HCT116 (cell line): Measurements from ENCODE around the gene SULT2B1. TPM values are rescaled to one million over a fixed set of nuclear protein-coding genes. Genes with fewer than 3 reads are reported as not detected.

Experiments used
- ATAC-seq: fragments of 200-7000 bp; cut with Tn5 transposase; 2 replicates; pipeline ENCODE4 v1.9.1; 2020; ENCODE audit warnings: mild to moderate bottlenecking, moderate library complexity
- BruUV-seq: library from RNA; stranded (reverse); fragments of 400-500 nt; replicated peaks from 2 replicates; lab custom pipeline; 2021; lab: Mats Ljungman, UMichigan
- CTCF ChIA-PET: fragments of 300-600 bp; sonication (Branson Sonifier 250); formaldehyde crosslinking; loops from one replicate; lab custom pipeline; 2021; ENCODE audit warnings: antibody characterized with exemption; lab: Charles Lee
- POLR2A ChIA-PET: fragments of 300-600, 350-600 bp; sonication (Branson Sonifier 250); formaldehyde crosslinking; loops from one replicate; lab custom pipeline; 2021; ENCODE audit warnings: antibody characterized with exemption; lab: Charles Lee
- RAD21 ChIA-PET, 2 experiments: fragments of 300-600 bp; sonication (Branson Sonifier 250); formaldehyde crosslinking; loops; one replicate each; lab custom pipeline; 2023; ENCODE audit warnings: low total read pairs in 2 of 2; ENCODE audit not compliant: uncharacterized antibody in 2 of 2, unreplicated experiment in 2 of 2, low non-redundant PET in 1 of 2; lab: Charles Lee
- DNase-seq: peaks from one replicate; pipeline ENCODE4 v3.0.0-alpha.2; 2010; ENCODE audit warnings: low read depth, low spot score
- H2AFZ ChIP-seq: fragments of 200-600 bp; shearing (Covaris generic), sonication (generic); 2 replicates; pipeline ENCODE4 v1.6.1; 2017; ENCODE audit warnings: low read depth, mixed run types, mixed read lengths, antibody characterized with exemption, low read length; ENCODE audit not compliant: poor library complexity, severe bottlenecking
- H3K27ac ChIP-seq: 2 replicates; pipeline ENCODE4 v1.5.1; 2012; ENCODE audit warnings: low read depth, low read length
- H3K27me3 ChIP-seq: fragments of 200-600 bp; sonication (generic); 2 replicates; pipeline ENCODE4 v1.6.1; 2016; ENCODE audit warnings: mixed run types, low read length, mixed read lengths; ENCODE audit not compliant: insufficient read depth
- H3K36me3 ChIP-seq, 2 experiments: fragments of 200-500 bp in 1 of 2; fragments of 200-600 bp in 1 of 2; sonication (Bioruptor generic) in 1 of 2; sonication (generic) in 1 of 2; 2 replicates each; pipeline versions ENCODE4 v1.5.1 to v1.6.1; 2014 to 2016; ENCODE audit warnings: low read length in 2 of 2, inconsistent platforms in 1 of 2, mixed read lengths in 1 of 2, mixed run types in 1 of 2; ENCODE audit not compliant: insufficient read depth in 2 of 2, control insufficient read depth in 1 of 2
- H3K4me1 ChIP-seq, 2 experiments: fragments of 200-600 bp in 1 of 2; sonication (generic) in 1 of 2; 2 replicates each; pipeline versions ENCODE4 v1.5.1 to v1.6.1; 2012 to 2017; ENCODE audit warnings: low read length in 2 of 2, inconsistent platforms in 1 of 2, mild to moderate bottlenecking in 1 of 2, mixed read lengths in 1 of 2, mixed run types in 1 of 2, moderate library complexity in 1 of 2; ENCODE audit not compliant: insufficient read depth in 2 of 2, control insufficient read depth in 1 of 2
- H3K4me2 ChIP-seq: fragments of 200-600 bp; sonication (generic); 2 replicates; pipeline ENCODE4 v1.6.1; 2017; ENCODE audit warnings: mixed run types, low read length, mixed read lengths
- H3K4me3 ChIP-seq, 2 experiments: fragments of 200-600 bp in 1 of 2; sonication (generic) in 1 of 2; replicated peaks in 1 of 2; 2 replicates each; pipeline ENCODE4 v1.5.1; 2011 to 2016; ENCODE audit warnings: low read length in 2 of 2, control low read depth in 1 of 2, low read depth in 1 of 2, mild to moderate bottlenecking in 1 of 2, mixed read lengths in 1 of 2, mixed run types in 1 of 2
- H3K79me2 ChIP-seq: fragments of 200-600 bp; sonication (generic); 2 replicates; pipeline ENCODE4 v1.6.1; 2017; ENCODE audit warnings: mild to moderate bottlenecking, mixed run types, low read length, moderate library complexity, mixed read lengths; ENCODE audit not compliant: insufficient read depth
- H3K9ac ChIP-seq: fragments of 200-600 bp; sonication (generic); 2 replicates; pipeline ENCODE4 v1.6.1; 2016; ENCODE audit warnings: low read length, mixed read lengths
- H3K9me2 ChIP-seq: fragments of 200-600 bp; sonication (generic), shearing (Covaris generic); 2 replicates; pipeline ENCODE4 v1.6.1; 2017; ENCODE audit warnings: mixed run types, mild to moderate bottlenecking, moderate library complexity; ENCODE audit not compliant: insufficient read depth
- H3K9me3 ChIP-seq, 2 experiments: fragments of 200-500 bp in 1 of 2; fragments of 200-600 bp in 1 of 2; sonication (Bioruptor generic) in 1 of 2; sonication (generic) in 1 of 2; 2 replicates each; pipeline ENCODE4 v1.6.1; 2014 to 2017; ENCODE audit warnings: low read length in 2 of 2, mixed read lengths in 2 of 2, inconsistent platforms in 1 of 2, low read depth in 1 of 2, mild to moderate bottlenecking in 1 of 2, mixed run types in 1 of 2, moderate library complexity in 1 of 2; ENCODE audit not compliant: control insufficient read depth in 1 of 2, insufficient read depth in 1 of 2
- H4K20me1 ChIP-seq: fragments of 200-600 bp; sonication (generic), shearing (Covaris generic); 2 replicates; pipeline ENCODE4 v1.6.1; 2017; ENCODE audit warnings: mixed run types, mild to moderate bottlenecking, moderate library complexity; ENCODE audit not compliant: insufficient read depth
- CBX3 ChIP-seq: IDR thresholded peaks from 2 replicates; pipeline ENCODE4 v1.6.1; 2012; ENCODE audit warnings: low read depth
- CEBPB ChIP-seq: IDR thresholded peaks from 2 replicates; pipeline ENCODE4 v1.6.1; 2012; ENCODE audit warnings: low read depth
- EGR1 ChIP-seq: IDR thresholded peaks from 2 replicates; pipeline ENCODE4 v1.6.1; 2012; ENCODE audit warnings: low read depth
- ELF1 ChIP-seq: IDR thresholded peaks from 2 replicates; pipeline ENCODE4 v1.6.1; 2012; ENCODE audit warnings: low read depth, borderline replicate concordance
- EZH2 ChIP-seq: fragments of 200-600 bp; sonication (generic); IDR thresholded peaks from 2 replicates; pipeline ENCODE4 v1.6.1; 2017; ENCODE audit warnings: antibody characterized with exemption, mixed run types
- FOSL1 ChIP-seq: IDR thresholded peaks from 2 replicates; pipeline ENCODE4 v1.6.1; 2012; ENCODE audit warnings: low read depth
- JUND ChIP-seq: IDR thresholded peaks from 2 replicates; pipeline ENCODE4 v1.6.1; 2012
- POLR2A ChIP-seq: IDR thresholded peaks from 2 replicates; pipeline ENCODE4 v1.7.0; 2011; ENCODE audit warnings: borderline replicate concordance; ENCODE audit not compliant: insufficient read depth, insufficient read length; ENCODE audit errors: extremely low read depth
- POLR2AphosphoS5 ChIP-seq: IDR thresholded peaks from 2 replicates; pipeline ENCODE4 v1.6.1; 2011; ENCODE audit warnings: mild to moderate bottlenecking, low read depth, low read length, moderate library complexity
- RAD21 ChIP-seq: IDR thresholded peaks from 2 replicates; pipeline ENCODE4 v1.6.1; 2012; ENCODE audit warnings: low read depth, mild to moderate bottlenecking
- SIN3A ChIP-seq: IDR thresholded peaks from 2 replicates; pipeline ENCODE4 v1.6.1; 2012; ENCODE audit warnings: low read depth
- SP1 ChIP-seq: IDR thresholded peaks from 2 replicates; pipeline ENCODE4 v1.6.1; 2012; ENCODE audit warnings: low read depth
- TCF7L2 ChIP-seq: IDR thresholded peaks from 2 replicates; pipeline ENCODE4 v1.7.0; 2011; ENCODE audit warnings: borderline replicate concordance, inconsistent platforms; ENCODE audit not compliant: insufficient read depth, insufficient read length; ENCODE audit errors: extremely low read depth
- YY1 ChIP-seq: IDR thresholded peaks from 2 replicates; pipeline ENCODE4 v1.6.1; 2011; ENCODE audit warnings: low read length, low read depth, moderate library complexity, mild to moderate bottlenecking; ENCODE audit not compliant: insufficient replicate concordance; ENCODE audit errors: extremely low read depth
- ZNF274 ChIP-seq: fragments of 200-500 bp; sonication (Bioruptor generic); IDR thresholded peaks from 2 replicates; pipeline ENCODE4 v1.6.1; 2014; ENCODE audit warnings: mild to moderate bottlenecking, low read depth, low read length, inconsistent platforms
- intact Hi-C: fragments of 100-400 bp; cut with micrococcal nuclease; formaldehyde crosslinking; loops from 2 replicates; pipeline ENCODE4 v1.10.0; 2022
- total RNA-seq: library from RNA; stranded (reverse); gene quantifications from one replicate; pipeline ENCODE4 v1.2.1, GENCODE V29; 2021; ENCODE audit not compliant: unreplicated experiment
- TF ChIP-seq, protein P1 (sequence below): IDR thresholded peaks from 2 replicates; pipeline ENCODE4 v1.6.1; 2012
- TF ChIP-seq, protein P2 (sequence below): IDR thresholded peaks from 2 replicates; pipeline ENCODE4 v1.6.1; 2012

SULT2B1 gene
- total RNA-seq, 1 experiment from 2014 or later = 4.8 TPM

- Histone ChIP-seq H2AFZ (no peak overlapping the region), H4K20me1 (no peaks in the 10 kb centered on the region), H3K4me2 (peak overlapping the region; percentile 100), H3K9me3 (no peaks in the 10 kb centered on the region), H3K4me1 (peaks cover 0 to 26% of the 10 kb centered on the region in 2 experiments; a peak in 2 of 4 replicates), H3K4me3 (peak overlapping the region; percentile 62 to 75), H3K36me3 (no peaks in the 10 kb centered on the region), H3K9ac (peak overlapping the region; percentile 65), H3K79me2 (no peaks in the 10 kb centered on the region), H3K9me2 (no peaks in the 10 kb centered on the region), H3K27me3 (no peaks in the 10 kb centered on the region), H3K27ac (no peak overlapping the region)
- intact Hi-C loops = no loop called here
- ChIA-PET RAD21 (no interaction called here), POLR2A (interaction anchor here (1.4 kb wide), 1 partner anchor 71 kb away, joined by 3 read pairs; no protein-coding TSS in a partner anchor), CTCF (no interaction called here)
- ATAC-seq (no peak), DNase-seq (no peak)
- no TSS peak for BruUV-seq
- TF ChIP-seq YY1 (no peak), RAD21 (no peak), POLR2AphosphoS5 (no peak), POLR2A (no peak), CEBPB (no peak), SP1 (no peak), TCF7L2 (no peak), ZNF274 (no peak), SIN3A (no peak), JUND (no peak), EZH2 (no peak), EGR1 (no peak), FOSL1 (no peak), CBX3 (no peak), ELF1 (no peak)
- TF ChIP-seq, protein P1, sequence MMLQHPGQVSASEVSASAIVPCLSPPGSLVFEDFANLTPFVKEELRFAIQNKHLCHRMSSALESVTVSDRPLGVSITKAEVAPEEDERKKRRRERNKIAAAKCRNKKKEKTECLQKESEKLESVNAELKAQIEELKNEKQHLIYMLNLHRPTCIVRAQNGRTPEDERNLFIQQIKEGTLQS = no peak
- TF ChIP-seq, protein P2, sequence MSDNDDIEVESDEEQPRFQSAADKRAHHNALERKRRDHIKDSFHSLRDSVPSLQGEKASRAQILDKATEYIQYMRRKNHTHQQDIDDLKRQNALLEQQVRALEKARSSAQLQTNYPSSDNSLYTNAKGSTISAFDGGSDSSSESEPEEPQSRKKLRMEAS = no peak
These were observed 39.3 kb upstream of the SULT2B1 start for GRCh38 chr19:48512504-48513288.
